A673 (cell line): ENCODE data around the gene EEF1B2.

Source experiments
- CTCF ChIP-seq: fragments of 300-800, 200-600 bp; sonication (generic); conservative IDR thresholded peaks from 2 replicates; pipeline ENCODE4 v1.5.1; 2017; ENCODE audit warnings: low read depth, mild to moderate bottlenecking, antibody characterized with exemption, low read length, moderate library complexity, mixed read lengths
- EZH2 ChIP-seq: fragments of 200-600 bp; sonication (generic); IDR thresholded peaks from 2 replicates; pipeline ENCODE4 v1.6.1; 2017; ENCODE audit warnings: borderline replicate concordance, low read depth, mild to moderate bottlenecking, mixed read lengths, antibody characterized with exemption, low read length; ENCODE audit not compliant: poor library complexity, severe bottlenecking

- no peak for TF ChIP-seq CTCF
- TF ChIP-seq EZH2: no peak
These were observed 941 bp upstream of the EEF1B2 start for GRCh38 chr2:206158563-206159345.
